Measurements from ENCODE around the gene STK11. TPM values are rescaled to one million over a fixed set of nuclear protein-coding genes. Genes with fewer than 3 reads are reported as not detected.

Gene STK11
- total RNA-seq, 1 donor from 2014 or later, result 61.3 TPM

GRCh38 chr19:1228161-1228957 lies 22.8 kb downstream of the STK11 start:
- H3K27me3 Mint-ChIP-seq (ENCODE audit: unreplicated experiment), result no peaks in the 10 kb centered on the region
- no peak overlapping the region for H3K4me3 Mint-ChIP-seq (ENCODE audit: unreplicated experiment)
- no peaks in the 10 kb centered on the region for H3K9me3 Mint-ChIP-seq (ENCODE audit: unreplicated experiment)
- DNase-seq (ENCODE audit: extremely low spot score, unreplicated experiment), result no peak
- peaks cover 5% of the 10 kb centered on the region for H3K4me1 Mint-ChIP-seq (ENCODE audit: unreplicated experiment)
- TF ChIP-seq CTCF (IDR thresholded peaks at IDR 0.05), result no peak
- peaks cover 2% of the 10 kb centered on the region for H3K36me3 Mint-ChIP-seq (ENCODE audit: unreplicated experiment)
- H3K27ac Mint-ChIP-seq (ENCODE audit: unreplicated experiment), result no peak overlapping the region

DNA sequence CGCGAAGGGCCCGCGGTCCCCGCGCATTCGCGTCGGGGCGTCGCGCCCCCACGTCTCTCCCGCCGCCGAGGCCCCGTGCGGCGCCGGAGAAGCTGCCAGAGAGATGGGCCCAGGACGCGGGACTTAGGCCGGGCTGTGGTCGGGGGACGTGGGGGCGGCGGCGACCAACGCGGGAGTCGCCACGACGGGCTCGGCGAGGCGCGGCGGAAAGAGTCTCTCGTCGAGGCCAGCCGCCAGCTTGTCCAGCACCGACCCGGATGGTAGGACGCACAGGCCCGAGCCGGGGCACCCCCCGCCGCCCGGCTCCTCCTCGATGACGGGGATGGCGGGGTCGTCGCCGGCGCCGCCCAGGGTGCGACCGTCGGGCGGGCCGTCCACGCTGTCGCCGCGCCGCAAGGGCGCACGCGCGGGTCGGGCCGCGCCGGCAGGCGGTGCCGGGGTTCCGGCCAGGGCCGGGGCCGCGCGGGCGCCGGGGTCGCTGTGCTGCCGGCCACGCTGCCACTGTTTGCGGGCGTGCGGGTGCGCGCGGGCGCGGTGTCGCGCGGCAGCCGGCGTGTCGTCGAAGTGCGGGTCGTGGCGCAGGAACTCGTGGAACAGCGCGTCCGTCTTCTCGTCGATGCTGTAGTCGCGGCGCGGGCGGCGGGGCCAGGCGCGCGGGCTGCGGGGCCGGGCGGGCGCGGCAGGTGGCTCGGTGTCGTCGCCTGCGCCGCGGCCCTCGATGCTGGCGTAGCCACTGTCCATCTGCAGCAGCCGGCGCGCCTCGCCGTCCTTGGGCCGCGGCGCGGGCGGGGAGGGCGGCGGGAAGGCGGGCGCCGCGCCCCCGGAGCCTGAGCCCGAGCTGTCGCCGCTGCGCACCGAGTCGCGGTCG lies 23.7 kb downstream of the STK11 start:
- no peak for DNase-seq (ENCODE audit: extremely low spot score, unreplicated experiment)
- Mint-ChIP-seq H3K27ac (ENCODE audit: unreplicated experiment) (no peak overlapping the region), H3K4me1 (ENCODE audit: unreplicated experiment) (peaks cover 5% of the 10 kb centered on the region), H3K4me3 (ENCODE audit: unreplicated experiment) (no peak overlapping the region), H3K36me3 (ENCODE audit: unreplicated experiment) (peaks cover 2% of the 10 kb centered on the region), H3K9me3 (ENCODE audit: unreplicated experiment) (no peaks in the 10 kb centered on the region), H3K27me3 (ENCODE audit: unreplicated experiment) (no peaks in the 10 kb centered on the region)
- TF ChIP-seq CTCF (IDR thresholded peaks at IDR 0.05), result no peak

DNA sequence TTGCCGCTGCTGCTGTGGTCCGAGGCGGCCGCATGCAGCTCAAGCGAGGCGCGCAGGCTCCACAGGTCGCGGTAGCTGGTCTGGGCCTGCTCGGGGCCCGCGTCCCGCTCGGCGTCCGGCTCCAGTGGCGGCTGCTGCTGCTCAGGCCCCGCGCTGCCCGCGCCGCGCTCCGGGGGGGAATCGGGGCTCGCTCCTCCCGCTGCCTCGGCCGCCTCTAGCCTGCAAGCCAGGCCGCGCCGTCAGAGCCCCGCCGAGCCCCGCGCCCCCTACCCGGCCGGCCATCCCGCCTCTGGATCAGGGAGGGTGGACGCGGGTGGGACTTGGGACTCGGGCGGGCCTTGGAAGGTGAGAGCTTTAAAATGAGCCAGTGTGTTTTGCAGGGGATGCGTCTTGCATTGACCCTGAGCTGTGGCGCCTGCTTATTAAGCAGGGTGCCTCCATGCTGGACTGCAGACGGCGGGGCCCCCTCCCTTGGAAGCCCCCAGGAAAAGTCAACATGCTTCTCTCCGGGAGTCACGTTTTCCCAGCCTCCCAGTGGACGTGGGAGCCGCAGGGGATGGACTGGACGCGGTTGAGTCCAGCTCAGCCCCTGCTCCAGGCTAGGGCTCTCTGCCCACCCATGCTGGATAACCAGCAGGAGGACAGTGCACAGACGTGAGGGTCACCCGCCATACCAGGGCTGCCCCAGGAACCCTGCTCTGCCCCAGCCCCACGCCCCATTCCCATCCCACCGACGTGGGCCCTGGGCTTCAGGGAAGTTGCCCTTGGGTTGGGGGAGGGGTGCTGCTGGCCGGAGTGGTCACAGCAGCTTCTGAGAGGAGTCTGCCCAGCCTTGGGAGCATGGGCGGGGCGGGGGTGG lies 24.6 kb downstream of the STK11 start:
- Mint-ChIP-seq H3K27ac (ENCODE audit: unreplicated experiment) (no peak overlapping the region), H3K4me3 (ENCODE audit: unreplicated experiment) (no peak overlapping the region), H3K36me3 (ENCODE audit: unreplicated experiment) (peaks cover 2% of the 10 kb centered on the region), H3K4me1 (ENCODE audit: unreplicated experiment) (peaks cover 5% of the 10 kb centered on the region), H3K9me3 (ENCODE audit: unreplicated experiment) (no peaks in the 10 kb centered on the region), H3K27me3 (ENCODE audit: unreplicated experiment) (no peaks in the 10 kb centered on the region)
- TF ChIP-seq CTCF (IDR thresholded peaks at IDR 0.05), result no peak
- DNase-seq (ENCODE audit: extremely low spot score, unreplicated experiment), result no peak

DNA sequence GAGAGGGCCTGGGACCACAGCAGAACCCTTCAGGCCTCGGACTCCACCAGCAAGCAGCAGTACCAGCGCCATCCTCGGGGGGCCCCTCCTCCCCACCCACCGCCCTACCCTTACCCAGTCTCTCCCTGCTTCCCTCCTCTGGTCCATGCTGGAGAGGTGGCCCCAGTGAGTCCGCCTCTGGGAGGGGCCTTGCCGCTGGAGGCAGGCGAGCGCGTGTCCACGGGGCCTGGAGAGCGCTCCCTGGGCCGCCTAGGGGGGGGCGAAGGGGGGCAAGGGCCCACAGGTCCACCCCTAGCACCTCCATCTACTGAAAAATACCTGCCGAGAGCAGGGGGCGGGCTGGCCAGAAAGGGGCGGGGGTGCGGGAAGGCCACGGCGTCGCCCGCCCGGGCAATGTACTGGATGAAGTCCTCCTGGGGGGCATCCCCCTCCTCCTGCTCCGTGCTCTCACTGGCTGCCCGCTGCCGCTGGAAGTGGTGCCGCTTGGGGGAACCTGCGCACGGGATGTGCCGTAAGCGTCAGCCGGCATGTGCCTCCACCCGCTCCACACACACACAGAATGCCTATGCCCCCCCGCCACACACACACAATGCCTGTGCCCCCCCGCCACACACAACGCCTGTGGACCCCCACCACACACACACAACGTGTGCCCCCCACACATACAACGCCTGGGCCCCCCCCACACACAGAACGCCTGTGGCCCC lies 25.4 kb downstream of the STK11 start:
- no peak for TF ChIP-seq CTCF (IDR thresholded peaks at IDR 0.05)
- DNase-seq (ENCODE audit: extremely low spot score, unreplicated experiment), result no peak
- Mint-ChIP-seq H3K4me1 (ENCODE audit: unreplicated experiment) (peaks cover 3% of the 10 kb centered on the region), H3K9me3 (ENCODE audit: unreplicated experiment) (no peaks in the 10 kb centered on the region), H3K4me3 (ENCODE audit: unreplicated experiment) (no peak overlapping the region), H3K36me3 (ENCODE audit: unreplicated experiment) (peaks cover 2% of the 10 kb centered on the region), H3K27me3 (ENCODE audit: unreplicated experiment) (no peaks in the 10 kb centered on the region), H3K27ac (ENCODE audit: unreplicated experiment) (no peak overlapping the region)

All from osteocyte (in vitro differentiated cells).